Endothelial cell of umbilical vein (primary cell): ENCODE results near the gene ELMO1.

Experiments used
- EZH2 ChIP-seq: IDR thresholded peaks from 2 replicates; pipeline ENCODE4 v1.6.1; 2012; ENCODE audit warnings: borderline replicate concordance, low read depth, mild to moderate bottlenecking, moderate library complexity, low read length, inconsistent platforms; ENCODE audit not compliant: severe bottlenecking
- FOS ChIP-seq: IDR thresholded peaks from 2 replicates; pipeline ENCODE4 v1.6.1; 2011; ENCODE audit warnings: mild to moderate bottlenecking, low read length, moderate library complexity, borderline replicate concordance; ENCODE audit not compliant: insufficient read depth
- GATA2 ChIP-seq: IDR thresholded peaks from 2 replicates; pipeline ENCODE4 v1.7.0; 2011; ENCODE audit warnings: low read depth, mild to moderate bottlenecking, moderate library complexity, mixed read lengths, low read length; ENCODE audit not compliant: insufficient read length, insufficient read depth
- POLR2A ChIP-seq: IDR thresholded peaks from 2 replicates; pipeline ENCODE4 v1.6.1; 2012; ENCODE audit warnings: low read depth, mild to moderate bottlenecking, control low read depth, low read length
- POLR2AphosphoS5 ChIP-seq: IDR thresholded peaks from 2 replicates; pipeline ENCODE4 v1.6.1; 2012; ENCODE audit warnings: low read depth, mild to moderate bottlenecking, control low read depth, low read length, moderate library complexity; ENCODE audit not compliant: insufficient read depth
- TF ChIP-seq, protein P1 (sequence below), 2 donors: IDR thresholded peaks; 1 replicate in 1 of 2; 2 replicates in 1 of 2; pipeline ENCODE4 v1.5.1; 2011; ENCODE audit warnings: low read length in 2 of 2, mild to moderate bottlenecking in 2 of 2, moderate library complexity in 2 of 2, control low read depth in 1 of 2, inconsistent platforms in 1 of 2, low read depth in 1 of 2; ENCODE audit not compliant: insufficient read depth in 1 of 2; ENCODE audit errors: extremely low read depth in 1 of 2

DNA sequence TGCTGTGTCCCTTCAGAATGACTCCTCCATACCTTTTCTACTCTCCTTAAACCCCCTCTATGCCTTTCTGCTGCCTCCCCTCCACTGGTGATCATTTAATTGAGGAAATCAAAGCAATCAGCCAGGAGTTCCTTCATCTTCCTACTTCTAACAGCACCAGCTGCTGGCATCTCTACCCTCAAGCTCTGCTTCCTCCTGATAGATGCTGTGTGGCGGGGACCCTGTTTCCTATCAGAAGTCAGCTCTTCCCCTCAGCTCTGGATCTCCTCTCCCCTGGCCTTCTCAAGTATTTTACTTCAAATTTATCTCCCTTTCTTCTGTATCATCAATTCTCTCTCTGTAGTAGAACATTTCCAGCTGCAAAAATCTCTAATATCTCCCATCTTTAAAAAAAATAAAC lies 183.7 kb downstream of the ELMO1 start:
- TF ChIP-seq, protein P1, sequence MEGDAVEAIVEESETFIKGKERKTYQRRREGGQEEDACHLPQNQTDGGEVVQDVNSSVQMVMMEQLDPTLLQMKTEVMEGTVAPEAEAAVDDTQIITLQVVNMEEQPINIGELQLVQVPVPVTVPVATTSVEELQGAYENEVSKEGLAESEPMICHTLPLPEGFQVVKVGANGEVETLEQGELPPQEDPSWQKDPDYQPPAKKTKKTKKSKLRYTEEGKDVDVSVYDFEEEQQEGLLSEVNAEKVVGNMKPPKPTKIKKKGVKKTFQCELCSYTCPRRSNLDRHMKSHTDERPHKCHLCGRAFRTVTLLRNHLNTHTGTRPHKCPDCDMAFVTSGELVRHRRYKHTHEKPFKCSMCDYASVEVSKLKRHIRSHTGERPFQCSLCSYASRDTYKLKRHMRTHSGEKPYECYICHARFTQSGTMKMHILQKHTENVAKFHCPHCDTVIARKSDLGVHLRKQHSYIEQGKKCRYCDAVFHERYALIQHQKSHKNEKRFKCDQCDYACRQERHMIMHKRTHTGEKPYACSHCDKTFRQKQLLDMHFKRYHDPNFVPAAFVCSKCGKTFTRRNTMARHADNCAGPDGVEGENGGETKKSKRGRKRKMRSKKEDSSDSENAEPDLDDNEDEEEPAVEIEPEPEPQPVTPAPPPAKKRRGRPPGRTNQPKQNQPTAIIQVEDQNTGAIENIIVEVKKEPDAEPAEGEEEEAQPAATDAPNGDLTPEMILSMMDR (IDR thresholded peaks at IDR 0.05; ENCODE audit: extremely low read depth in 1 of 2, insufficient read depth in 1 of 2, low read depth in 1 of 2, low read length in 2 of 2): no peak
- TF ChIP-seq POLR2AphosphoS5: no peak
- no peak for TF ChIP-seq POLR2A
- TF ChIP-seq GATA2: no peak
- no peak for TF ChIP-seq EZH2
- no peak for TF ChIP-seq FOS
